Posterior vena cava (tissue), 2 donors: ENCODE results near the gene NATD1. TPM values are rescaled to one million over a fixed set of nuclear protein-coding genes. Genes with fewer than 3 reads are reported as not detected.

Experiments
- DNase-seq: peaks from one replicate; pipeline ENCODE4 v3.0.0-alpha.2; 2020; ENCODE audit warnings: low spot score
- intact Hi-C, 2 donors: fragments of 100-400 bp; cut with DNase I; formaldehyde crosslinking; loops; one replicate each; pipeline versions ENCODE4 v1.14.1 to v1.14.2; 2022 to 2023
- total RNA-seq, 2 donors: library from RNA; stranded (reverse); fragmentation: NEBNext Ultra II Directional; extraction: Animal tissue kit (Norgen Biotek cat#: 25700); gene quantifications; one replicate each; pipeline ENCODE4 v1.2.1, GENCODE V29; 2021
- donor health status: DM: yes; HTN: yes; CAD: no.
- donor health status: DM: yes; HTN: yes; CAD: no.

Gene NATD1
- total RNA-seq, 2 donors from 2014 or later: 7.8 to 8.8 TPM

DNA sequence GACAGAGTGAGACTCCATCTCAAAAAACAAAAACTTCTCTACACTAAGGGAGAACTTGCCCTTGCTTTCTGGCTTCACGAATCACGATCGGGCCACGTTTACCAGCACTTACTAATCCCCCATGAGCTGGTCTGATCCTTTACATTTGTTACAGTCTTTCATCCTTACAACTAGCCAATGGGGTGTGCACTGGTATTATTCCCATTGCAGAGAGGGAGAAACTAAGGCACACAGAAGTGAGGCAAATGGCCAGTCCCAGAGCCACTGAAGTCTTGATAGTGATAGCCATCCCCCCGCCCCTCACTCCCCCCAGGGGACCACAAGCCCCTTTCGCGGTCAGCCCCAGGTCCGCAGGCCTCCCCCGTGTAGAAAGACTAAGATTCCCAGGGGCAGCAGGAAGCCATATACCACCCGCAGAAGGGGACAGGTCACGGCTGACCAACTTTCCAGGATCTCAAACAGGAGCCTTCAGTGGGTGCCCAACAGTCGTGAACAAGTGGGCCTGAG is 868 bp downstream of the NATD1 start:
- DNase-seq: no peak
- intact Hi-C loops: loop anchor here in 1 of 2 donors (10.0 kb wide), 1 partner anchor 108 kb away; no protein-coding TSS in a partner anchor

DNA sequence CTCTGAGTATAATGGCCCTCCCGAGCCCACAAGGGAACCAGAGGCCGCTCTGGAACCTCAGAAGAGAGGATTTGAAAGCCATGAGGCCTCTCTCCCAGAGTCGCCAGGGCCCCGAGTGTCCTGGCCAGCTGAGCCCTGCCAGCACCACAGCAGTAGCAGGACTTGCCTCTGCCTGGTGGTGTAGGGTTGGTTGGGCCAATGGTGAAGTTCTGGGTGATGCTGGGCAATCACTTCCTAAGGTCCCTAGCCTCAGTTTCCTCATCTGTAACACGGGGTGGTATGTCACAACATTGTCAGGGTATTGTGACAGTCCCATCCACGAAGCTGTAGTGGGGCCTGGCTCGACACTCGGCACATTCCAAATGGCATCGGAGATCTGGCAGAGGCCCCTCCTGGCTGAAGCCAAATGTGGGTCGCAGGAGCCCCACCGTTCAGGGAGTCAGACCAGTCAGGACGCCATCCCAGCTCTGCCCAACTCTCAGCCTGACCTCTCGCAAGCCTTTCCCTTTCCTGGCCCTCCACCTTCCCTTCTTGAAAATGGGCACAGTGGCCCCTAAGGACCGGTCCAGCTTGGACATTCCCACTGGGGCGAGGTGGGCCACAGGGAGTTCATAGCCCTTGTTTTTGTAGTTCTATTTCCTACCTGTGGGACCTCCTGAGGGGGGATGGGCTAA is 1.7 kb downstream of the NATD1 start:
- no peak for DNase-seq
- intact Hi-C loops: loop anchor here in 1 of 2 donors (10.0 kb wide), 1 partner anchor 107 kb away; no protein-coding TSS in a partner anchor

DNA sequence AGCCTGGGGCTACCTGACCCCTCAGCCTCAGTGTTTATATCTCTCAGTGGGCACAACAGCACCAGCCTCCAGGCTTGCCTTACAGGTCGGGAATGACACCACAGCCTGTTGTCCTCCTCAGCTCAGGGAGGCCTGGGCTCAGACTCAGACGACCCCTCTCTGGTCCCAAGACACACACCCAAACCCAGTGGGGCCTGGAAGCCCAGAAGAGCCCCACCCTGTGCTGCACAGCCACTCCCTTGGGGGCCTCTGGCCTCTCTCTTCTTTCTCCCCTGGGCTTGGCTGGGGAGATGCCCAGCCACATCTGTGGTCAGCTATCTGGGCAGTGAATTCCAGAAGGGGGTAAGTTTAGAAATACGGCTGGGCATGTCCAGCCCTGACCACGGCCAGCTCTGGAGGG is 2.4 kb downstream of the NATD1 start:
- DNase-seq: no peak
- intact Hi-C loops: loop anchor here in 1 of 2 donors (10.0 kb wide), 1 partner anchor 106 kb away; no protein-coding TSS in a partner anchor

DNA sequence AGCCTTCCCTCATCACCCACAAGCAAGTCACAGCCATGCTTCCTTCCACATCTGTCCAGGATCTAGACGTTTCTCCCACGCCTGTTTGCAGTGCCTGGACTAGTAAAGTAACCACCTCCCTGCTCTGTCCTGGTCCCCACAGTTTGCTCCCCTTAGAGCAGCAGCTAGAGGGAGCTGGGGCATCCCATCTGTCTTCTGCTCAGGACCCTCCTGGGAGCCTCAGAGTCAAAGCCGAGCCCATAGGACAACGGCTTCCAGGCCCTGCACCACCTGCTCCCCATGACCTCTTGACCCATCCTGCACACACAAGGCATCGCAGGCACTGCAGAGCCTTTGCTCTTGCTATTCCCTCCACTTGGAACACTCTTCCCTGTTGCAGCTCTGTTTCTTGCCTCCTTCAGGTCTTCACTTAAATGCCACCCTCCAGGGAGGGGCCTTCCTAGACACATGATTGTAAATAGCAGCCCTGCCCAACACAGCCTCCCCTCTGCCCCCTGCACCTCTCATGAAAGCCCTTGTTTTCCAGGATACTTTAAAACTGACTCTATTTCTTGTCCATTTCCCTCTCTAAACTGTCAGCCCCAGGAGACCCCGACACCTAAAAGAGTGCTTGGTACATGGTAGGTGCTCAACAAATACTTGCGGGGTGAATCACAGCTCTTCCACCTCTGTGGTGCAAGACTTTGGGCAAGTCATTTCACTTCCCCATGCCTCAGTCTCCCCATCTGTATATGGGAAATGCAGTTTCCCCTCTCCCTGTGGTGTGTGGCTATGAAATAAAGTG is 3.1 kb downstream of the NATD1 start:
- DNase-seq: no peak
- intact Hi-C loops: loop anchor here in 1 of 2 donors (10.0 kb wide), 1 partner anchor 105 kb away; no protein-coding TSS in a partner anchor

DNA sequence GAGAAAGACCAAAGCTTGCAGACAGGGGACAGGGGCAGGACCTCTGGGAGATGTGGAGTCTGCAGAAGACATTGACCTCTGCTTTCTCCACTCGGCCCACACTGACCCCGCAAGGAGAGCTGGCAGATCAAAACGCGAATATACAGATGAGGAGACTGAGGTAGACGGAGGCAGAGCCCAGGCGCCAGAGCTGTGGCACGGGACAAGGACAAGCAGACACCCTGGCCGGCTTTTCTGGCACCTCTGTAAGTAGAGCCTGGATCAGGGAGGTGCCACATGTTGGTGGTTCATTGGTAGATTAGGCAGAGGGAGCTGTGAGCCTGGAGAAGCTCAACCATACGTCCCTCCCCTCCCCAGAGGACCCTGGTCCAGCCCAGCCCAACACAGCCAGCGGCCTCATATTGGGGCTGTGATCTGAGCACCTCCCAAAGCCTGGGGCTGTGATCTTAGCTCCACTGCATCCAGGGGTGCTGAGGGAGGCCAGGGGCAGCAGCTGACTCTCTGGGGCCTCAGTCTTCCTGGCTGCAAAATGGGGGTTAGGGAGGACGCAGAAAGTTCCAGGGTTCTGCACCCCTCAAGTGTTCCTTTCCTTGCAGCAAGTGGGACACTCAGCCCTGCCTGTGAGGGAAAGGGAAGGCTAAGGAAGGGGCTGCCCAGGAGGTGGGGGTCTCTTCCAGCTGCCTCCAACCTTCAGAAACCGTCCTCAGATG is 4.0 kb downstream of the NATD1 start:
- intact Hi-C loops: no loop called here
- no peak for DNase-seq

DNA sequence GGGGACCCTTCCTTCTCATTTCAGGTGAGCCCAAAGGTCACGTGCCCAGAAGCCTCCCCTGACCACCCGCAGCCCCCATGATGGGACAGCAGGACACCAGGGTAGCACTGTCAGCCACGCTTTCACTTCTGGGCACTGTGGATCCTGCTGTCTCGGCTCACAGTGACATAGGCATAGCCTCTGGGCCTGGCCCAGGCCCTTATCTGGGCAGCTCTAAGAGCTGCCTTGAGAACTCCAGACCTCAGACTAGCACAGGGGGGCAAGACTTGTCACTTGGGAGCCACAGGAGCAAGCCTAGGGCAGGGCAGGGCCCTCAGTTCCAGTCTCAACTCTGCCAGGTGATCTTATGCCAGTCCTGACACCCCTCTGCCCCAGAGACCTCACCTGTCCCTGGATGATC is 4.7 kb downstream of the NATD1 start:
- no peak for DNase-seq
- intact Hi-C loops: no loop called here

DNA sequence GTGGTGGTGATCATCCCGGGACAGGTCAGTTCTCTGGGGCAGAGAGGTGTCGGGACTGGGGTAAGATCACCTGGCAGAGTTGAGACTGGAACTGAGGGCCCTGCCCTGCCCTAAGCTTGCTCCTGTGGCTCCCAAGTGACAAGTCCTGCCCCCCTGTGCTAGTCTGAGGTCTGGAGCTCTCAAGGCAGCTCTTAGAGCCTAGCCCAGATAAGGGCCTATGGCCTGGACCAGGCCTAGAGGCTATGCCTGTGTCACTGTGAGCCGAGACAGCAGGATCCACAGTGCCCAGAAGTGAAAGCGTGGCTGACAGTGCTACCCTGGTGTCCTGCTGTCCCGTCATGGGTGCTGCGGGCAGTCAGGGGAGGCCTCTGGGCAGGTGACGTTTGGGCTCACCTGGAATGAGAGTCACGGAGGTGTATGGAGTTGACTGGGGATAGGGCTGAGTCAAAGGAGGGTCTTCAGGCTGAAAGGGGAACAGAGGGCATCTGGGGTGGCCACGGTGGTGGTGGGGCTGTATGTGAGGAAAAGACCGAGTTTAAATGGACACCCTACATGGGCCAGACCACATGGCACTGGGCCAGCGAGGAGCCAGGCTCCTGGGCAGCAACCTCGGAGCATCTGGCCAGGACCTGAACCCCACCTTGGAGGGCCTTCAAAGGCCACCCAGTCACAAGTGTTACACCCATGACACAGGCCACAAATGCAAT is 5.5 kb downstream of the NATD1 start:
- DNase-seq: no peak
- intact Hi-C loops: no loop called here

DNA sequence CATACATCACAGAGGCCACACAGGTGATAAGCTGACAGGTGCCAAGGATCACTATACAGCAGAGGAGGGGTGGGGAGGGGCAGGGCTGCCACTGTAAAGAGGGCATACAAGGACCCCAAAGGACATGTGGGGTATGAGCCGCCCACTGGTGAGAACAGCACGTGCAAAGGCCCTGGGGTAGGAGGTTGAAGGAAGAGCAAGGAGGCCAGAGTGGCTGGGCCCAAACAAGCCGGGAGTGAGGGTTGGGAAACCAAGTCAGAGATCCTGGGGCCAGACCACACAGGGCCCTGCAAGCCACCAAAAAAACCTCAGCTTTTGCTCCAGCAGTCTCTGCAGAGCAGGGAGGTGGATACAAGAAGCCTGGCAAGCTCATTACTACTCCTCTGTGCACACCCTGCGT is 6.5 kb downstream of the NATD1 start:
- DNase-seq: no peak
- intact Hi-C loops: no loop called here

DNA sequence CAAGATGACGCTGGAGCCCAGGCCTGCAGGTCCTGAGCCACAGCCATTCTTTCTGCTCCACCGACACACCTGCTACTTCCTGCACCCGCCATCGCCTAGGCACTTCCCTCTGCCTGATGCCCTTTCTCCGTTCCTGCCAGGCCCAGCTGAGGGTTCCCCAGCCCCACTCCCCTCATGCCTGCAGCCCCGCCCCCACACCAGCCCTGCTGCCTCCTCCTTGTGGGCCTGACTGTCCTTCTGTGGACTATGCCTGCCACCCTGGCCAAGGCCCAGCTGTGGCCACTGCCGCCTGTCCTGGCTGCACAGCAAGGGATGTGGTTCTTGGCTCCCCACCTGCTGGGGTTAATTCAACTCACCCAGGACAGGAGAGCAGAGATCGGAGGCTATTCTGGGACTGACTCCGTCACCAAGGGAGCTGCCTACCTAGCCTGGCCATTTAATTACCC is 7.5 kb downstream of the NATD1 start:
- intact Hi-C loops: no loop called here

DNA sequence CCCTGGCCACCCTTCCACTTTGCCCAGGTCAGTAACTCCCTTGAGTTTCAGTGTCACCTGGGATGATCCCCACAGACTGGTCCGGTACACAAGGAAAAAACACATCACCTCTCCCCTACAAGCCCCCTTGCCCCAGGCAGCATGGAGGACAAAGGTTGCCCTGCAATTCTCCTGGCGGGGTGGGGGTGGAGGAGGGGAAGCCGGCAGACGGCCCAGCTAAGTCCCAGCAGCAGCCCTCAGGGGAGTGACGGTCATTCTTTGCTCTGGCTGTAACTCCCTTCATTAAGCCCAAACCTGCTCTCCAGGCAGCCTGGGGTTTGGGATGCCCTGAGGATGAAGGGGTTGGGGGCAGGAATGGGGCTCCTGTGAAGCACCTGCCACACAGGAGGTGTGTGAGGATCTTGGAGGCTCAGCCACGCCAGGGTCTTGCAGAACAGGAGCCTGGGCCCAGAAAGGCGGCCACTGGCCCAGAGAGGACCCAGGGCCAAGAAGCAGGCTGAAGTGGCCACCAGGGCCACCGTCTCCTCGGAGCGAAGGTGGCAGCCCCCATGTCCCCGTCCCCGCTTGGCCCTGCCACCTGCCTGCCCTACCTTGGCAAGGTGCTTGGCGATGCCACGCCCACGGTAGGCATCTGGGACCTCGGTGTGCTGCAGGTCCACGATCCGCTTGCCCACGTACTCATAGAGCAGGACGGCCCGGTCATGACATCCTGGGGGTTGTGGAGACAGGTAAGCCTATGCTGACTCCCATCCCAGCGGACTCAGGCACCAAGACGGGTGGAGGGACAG is 9.5 kb downstream of the NATD1 start:
- intact Hi-C loops: no loop called here

More for the DNA sequence above, 7.5 kb downstream of the NATD1 start:
- no peak for DNase-seq

DNA sequence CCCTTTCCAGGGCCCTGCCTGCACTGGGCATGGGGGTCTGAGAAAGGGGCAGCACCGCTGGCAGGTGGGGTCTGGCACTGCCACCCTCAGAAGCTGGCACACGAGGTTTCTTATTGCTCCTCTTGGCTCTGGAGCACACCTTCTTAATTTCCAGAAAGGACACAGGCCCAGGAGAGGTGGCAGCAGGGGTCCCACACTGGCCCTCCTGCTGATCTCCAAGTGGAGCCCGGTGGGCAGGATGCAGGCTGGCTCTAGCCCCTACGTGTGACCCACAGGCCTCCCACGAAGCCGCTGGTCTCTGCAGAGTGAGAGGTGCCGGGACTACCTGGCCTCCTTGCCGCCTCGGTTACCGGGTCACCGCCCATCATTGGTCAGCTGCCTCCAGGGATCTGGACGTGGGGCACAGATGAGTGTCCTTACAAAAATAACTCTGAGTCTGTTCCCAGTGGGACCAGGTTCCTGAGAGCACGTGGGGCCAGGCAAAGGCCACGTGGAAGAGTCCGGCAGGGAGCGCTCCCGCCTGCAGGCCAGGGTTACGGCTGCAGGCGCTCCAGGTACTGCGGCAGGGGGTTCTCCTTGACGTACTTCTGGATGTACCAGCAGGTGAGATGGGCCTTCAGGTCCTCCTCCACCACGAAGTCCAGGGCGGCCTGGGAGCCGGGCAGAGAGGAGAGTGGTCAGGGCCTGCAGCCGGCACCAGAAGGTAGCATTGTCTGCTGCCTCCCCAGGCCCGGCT is 10.3 kb downstream of the NATD1 start:
- DNase-seq: no peak
- intact Hi-C loops: no loop called here

More for the DNA sequence above, 9.5 kb downstream of the NATD1 start:
- no peak for DNase-seq

DNA sequence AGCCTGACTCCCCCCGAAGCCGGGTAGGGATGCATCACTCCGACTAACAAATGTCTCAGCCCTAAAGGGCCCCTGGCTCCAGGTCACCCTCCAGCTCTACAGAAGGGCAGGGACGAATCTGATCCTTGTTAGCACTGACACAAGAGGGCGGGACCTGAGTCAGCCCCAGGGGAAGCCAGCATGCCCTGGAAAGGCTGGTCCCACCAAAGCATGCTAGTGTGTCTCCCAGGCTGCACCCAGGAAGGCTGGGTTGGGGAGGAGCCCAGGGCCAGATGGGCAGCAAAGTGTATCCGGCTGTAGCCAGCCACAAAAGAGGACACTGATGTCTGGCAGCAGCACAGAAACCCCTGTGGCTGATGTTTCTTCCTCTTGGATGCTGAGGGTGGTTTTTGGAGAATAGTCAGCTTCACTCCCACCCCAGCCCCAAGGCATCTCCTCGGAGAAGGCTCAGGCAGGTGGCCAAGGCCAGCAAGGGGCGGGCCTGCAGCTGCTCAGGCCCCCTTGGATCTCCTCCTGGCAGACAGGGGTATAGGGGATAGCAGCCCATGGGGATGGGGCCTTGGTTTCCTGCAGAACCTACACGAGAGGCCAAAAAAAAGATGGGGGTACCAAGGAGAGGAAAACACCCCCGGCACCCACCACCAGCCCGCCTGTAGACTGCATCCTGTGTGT is 11.0 kb downstream of the NATD1 start:
- DNase-seq: no peak
- intact Hi-C loops: no loop called here

DNA sequence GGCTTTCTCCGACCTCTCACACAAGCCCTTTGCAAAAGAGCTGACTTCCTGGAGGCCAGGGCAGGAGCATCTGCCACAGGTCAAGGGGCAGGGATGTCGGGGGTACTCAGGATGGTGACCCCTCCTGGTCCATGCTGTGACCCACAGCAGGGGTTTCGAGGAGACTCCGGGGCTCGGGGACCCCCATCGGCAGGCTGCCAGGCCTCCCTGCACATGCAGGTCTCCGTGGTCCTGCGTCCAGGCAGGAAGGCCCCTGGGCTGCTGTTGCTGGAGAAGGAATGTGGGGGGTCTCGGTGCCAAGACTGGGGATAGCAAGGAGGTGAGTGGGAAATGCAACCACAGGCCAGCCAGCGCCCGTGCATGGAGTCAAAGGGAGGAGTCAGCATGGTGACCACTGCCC is 11.6 kb downstream of the NATD1 start:
- intact Hi-C loops: no loop called here
- DNase-seq: no peak

DNA sequence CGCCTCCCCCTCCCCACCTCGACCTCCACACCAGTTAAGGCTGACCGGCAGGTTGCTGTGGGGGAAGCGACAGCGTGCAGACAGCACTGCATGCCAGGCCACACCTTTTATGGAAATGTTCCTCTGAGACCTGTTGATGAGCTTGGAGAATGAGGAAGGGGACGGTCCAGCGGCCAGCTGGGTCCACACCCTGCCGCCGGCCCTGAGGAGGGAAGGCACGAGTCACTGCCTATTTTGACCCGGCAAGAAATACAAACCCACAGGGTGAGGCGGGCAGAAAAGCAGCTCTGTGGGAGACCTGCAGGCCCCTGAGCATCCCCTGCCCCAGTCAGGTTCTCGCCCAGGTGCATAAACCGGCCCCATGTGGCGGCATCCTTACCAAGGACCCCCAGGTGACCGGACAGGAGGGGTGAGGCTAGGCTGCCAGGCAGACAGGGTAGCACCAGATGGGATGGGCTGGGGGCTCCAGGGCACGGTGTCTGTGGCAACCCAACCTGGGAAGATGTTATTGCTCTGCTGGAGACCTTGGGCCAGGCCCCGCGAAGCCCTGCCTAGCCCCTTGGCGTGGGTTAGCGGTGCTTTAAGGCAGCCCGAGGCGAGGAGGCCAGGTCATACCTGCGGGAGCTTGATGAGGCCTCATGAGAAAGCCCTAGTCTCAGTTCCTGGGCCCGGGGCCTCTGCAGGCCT is 12.7 kb downstream of the NATD1 start:
- no peak for DNase-seq
- intact Hi-C loops: no loop called here

DNA sequence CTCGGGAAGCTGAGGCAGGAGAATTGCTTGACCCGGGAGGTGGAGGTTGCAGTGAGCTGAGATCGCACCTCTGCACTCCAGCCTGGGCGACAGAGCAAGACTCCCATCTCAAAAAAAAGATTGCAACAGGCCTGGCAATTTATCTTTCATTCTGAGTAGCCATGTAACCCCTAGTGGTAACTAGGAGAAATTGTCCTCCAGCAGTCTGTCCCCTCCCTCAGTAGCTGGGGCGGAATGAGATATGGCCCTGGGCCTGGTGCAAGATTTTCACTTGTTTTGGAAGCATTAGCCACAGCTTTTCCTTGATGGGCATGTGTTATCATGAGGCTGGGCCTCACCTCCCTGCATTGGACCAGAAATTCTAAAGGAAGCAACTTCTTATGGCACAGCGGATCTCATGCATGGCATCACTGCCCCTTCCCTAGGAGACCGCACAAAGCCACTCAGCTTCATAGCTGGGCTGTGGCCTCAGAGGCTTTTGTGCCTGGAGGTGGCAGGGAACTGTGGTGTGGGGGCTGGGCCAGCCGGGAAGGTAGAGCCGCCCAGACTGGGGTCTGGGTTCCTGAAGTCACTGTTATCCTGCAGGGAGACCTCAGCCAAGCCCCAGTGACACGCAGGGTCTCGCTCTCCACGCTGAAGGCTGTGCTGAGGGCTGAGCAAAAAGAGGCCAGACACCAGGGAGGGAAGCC is 13.4 kb downstream of the NATD1 start:
- DNase-seq: no peak
- intact Hi-C loops: no loop called here

DNA sequence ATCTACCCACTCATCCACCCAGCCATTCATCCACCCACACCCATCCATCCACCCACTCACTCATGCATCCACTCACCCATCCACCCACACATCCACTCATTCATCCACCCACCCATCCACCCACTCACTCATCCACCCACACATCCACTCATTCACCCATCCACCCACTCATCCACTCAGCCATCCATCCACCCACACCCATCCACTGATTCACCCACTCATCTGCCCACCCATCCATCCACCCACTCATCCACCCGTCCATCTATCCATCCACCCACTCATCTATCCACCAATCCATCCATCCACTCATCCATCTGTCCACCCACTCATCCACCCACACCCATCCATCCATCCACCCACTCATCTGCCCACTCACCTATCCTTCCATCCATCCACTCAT is 17.3 kb downstream of the NATD1 start:
- intact Hi-C loops: no loop called here
- no peak for DNase-seq
